NB4 (cell line): ENCODE results near the gene HTRA3.

ENCODE experiments used
- CTCF ChIP-seq: IDR thresholded peaks from one replicate; pipeline ENCODE4 v1.5.1; 2012; ENCODE audit warnings: low read depth, low read length
- POLR2A ChIP-seq: IDR thresholded peaks from 2 replicates; pipeline ENCODE4 v1.6.1; 2011; ENCODE audit warnings: mild to moderate bottlenecking; ENCODE audit not compliant: insufficient read length; ENCODE audit errors: extremely low read depth

- no peak for TF ChIP-seq POLR2A
- TF ChIP-seq CTCF: no peak
Observed at GRCh38 chr4:8289151-8289750, 19.7 kb downstream of the HTRA3 start.
